GM19455 (cell line): ENCODE measurements around the gene MAPK7.
A peak's percentile ranks its signal among the peaks of the same experiment; 100 is the strongest.

Experiments used
- ATAC-seq: cut with Tn5 transposase; IDR thresholded peaks from one replicate; pipeline ENCODE4 v1.9.1; 2021; ENCODE audit not compliant: unreplicated experiment

Gene MAPK7

DNA sequence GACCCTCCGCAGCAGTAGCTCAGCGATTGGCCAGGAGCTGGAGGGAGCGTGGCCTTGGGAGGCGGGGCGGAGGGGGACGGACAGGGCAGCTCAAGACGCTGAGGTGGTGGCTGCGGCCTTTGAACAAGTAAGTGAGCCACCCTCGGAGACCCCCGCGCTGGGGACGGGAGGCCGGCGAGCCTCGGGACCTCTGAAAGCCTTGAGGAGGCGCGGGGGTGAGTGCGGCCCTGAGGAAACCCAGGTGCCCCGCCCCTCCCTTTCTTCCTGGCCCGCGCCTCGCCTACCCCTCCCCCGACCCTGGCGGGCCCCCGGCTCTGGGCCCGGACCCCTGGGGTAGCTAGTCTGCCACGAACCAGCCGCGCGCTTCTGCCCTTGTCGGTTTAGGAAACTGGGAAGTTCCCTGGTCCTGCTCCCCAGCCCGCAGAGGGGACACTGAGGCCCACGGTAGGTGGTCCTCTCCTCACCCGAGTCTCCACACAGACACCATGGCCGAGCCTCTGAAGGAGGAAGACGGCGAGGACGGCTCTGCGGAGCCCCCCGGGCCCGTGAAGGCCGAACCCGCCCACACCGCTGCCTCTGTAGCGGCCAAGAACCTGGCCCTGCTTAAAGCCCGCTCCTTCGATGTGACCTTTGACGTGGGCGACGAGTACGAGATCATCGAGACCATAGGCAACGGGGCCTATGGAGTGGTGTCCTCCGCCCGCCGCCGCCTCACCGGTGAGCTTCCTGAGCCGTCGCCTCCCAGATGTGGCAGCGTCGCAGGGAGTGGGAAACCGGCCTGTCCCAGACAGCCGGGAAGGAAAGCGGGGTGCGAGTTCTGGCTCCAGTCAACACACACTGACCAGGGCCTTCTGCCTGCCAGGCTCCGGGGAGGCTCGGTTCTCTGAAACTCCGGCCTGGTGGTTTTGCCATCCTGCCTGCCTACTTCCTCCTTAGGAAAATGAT lies at the start of gene MAPK7:
Gene MAPK7, plus strand, starts transcription at position 83 of the 945 bp plus-strand sequence. Its CDS starts 403 bp downstream, at position 486.
- ATAC-seq = peak; percentile 19

GRCh38 chr17:19329136-19329535 lies 49.2 kb upstream of the MAPK7 start:
- no peak for ATAC-seq

DNA sequence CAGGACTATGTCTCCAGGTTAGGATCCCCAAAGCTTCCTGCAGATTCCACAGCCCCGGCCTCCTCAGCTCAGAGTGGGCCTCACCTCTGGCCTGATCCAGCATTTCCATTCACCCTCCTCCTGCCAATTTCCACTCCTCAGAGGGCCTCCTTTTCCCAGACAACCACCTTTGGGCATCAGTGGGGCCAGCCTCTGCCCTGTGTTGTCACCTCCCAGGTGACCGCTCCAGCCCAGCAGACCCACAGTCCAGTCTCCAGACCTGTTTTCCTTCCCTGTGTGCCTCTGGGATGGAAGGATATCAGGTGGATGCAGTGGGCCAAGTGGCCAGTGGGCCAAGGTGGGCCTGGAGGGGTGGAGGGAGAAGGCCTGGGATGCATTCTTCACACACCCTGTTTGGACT lies 48.5 kb upstream of the MAPK7 start:
- no peak for ATAC-seq

GRCh38 chr17:19330271-19330670 lies 48.0 kb upstream of the MAPK7 start:
- ATAC-seq = no peak

DNA sequence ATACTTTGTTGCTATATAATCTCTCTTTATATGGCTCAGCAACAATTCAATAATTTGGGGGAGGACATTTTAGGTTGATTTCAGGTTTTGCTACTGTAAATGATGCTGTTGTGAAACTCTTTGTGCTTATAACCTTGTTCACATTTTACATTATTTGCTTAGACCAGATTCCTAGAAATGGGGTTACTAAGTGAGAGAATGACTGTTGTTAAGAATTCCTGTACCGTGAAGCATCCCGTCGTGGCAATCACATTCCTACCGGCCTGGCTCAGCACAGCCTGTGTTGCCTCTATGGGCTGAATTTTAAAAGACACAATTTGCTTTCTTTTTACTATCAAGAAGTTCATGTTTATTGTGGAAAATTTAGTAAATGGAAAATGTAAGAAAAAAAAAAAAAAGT lies 47.2 kb upstream of the MAPK7 start:
- ATAC-seq = no peak

- ATAC-seq = no peak
Observed at GRCh38 chr17:19331543-19332245, 46.6 kb upstream of the MAPK7 start.

- ATAC-seq = no peak
Observed at GRCh38 chr17:19332371-19333131, 45.7 kb upstream of the MAPK7 start.

DNA sequence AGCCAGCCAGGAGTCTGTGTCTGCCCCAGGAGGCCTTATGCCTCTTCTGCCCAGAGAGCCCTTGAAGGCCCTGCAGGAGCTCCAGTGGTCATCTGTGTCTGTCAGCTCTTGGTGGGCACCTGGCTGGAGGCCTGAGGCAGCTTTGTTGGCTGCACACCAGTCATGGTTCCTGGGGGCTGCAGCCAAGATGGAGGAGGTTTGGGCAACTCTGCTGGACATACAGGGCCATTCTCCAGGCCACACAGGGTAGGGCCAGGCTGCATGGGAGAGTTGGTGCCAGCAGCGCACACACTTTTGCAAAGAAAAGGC lies 45.2 kb upstream of the MAPK7 start:
- ATAC-seq = no peak

GRCh38 chr17:19333736-19334290 lies 44.5 kb upstream of the MAPK7 start:
- no peak for ATAC-seq

DNA sequence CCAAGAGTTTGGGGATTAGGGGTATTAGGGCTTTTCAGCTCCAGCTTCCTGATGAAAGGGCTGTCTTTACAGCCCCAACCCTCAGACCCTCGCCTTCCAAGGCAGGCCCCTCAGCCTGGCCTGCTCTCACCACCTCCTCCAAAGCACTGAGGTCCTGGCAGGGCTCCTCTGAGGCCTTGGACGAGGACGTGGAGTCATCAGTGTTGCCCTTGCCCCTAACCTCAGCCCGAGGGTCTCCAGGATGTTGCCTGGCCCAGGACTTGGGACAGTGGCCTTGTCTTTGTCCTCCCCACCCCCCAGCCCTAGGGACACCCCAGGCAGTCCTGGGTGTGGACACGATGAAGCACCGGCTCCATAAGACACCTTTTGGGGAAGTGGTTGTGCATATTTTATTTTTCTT lies 44.0 kb upstream of the MAPK7 start:
- no peak for ATAC-seq

- no peak for ATAC-seq
Observed at GRCh38 chr17:19335951-19336631, 42.2 kb upstream of the MAPK7 start.

DNA sequence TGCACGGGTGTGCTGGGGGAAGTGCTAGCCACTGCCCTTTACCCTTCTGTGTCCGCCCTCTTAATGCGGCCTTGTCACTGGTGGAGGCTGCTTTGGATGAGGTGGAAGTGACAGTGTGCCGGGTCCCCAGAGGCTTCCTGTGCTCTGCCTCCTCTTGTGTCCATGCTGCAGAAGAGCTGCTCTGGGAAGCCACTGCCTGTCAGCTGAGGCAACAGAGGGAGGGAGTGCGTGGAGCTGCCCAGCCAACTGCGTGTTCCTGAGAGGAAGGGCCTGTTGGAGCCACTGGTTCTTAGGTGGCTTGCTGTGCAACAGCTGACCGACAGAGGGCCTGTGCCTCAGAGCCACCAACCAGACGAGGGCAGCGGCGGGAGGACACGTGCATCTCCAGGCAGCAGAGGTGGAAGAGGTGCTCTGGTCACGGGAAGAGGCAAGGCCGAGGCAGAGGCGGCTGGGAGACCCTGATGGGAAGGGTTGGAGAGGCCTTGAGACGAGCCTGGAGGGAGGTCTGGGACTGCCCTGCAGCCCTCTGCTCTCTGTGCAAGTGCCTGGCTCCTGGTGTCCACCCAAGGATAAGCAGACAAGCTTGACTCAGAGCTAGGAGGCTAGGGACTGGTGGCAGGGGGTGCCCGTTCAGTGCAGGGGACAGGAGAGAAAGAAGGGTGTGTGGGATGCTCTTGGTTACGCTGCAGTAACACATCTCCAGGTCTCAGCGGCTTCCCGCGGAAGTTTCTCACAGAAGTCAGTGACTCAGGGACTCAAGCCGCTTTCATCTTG lies 41.2 kb upstream of the MAPK7 start:
- ATAC-seq = no peak

DNA sequence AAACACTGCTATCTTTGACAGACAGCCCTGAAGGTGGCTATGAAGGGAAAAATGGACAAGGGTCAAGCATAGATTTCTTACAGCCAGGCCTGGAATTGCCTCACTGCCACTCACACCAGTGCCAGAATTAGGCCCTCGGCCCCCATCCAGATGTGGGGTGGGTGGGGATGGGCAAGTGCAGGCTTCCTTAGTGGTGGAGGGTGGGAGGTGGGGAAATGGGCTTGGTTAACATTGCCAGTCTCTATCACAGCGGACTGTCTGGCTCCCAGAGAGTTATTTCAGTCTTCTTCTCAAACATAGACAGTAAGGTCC lies 40.6 kb upstream of the MAPK7 start:
- ATAC-seq = no peak

GRCh38 chr17:19338031-19338990 lies 40.0 kb upstream of the MAPK7 start:
- no peak for ATAC-seq

DNA sequence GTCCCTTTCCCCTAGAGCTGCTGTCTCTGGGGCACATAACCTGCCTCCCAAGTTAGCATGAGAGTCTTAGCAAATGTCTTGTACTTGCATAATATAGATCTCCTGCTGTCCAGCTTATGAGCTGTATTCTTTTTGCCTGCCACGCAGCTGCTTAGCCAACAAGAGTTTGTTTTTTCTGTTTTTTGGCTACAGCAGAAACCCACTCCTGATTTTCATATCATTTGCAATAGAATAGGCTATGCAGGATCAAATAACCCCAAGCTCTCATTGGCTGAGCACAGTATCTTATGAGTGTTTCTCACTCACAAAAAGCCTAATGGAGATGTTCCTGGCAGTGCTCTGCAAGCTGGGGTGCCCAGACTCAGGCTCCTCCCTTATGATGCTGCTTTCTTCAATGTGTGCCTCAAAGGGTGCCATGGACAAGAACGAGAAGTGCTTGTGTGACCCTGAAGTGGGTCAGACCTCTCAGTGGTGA lies 38.9 kb upstream of the MAPK7 start:
- ATAC-seq = no peak

DNA sequence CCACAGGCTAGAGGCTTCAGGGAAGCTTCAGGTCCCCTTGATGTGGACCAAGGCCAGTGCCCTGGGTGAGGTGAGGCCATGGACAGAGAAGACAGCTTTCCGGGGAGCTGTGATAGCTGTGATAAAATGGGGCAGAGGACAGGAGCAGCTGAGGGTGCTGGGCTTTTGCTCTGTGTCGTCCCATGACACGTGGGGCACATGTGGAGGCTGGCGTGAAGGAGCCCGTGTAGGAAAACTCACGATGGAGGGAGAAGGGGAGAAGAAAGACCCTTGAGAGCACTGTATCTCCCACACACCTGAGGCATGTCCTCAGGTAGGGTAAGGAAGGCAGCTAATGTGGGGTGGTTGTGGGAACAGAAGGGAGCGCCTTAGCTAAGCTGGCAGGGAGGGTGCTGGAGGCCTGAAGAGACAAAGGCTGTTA lies 37.1 kb upstream of the MAPK7 start:
- ATAC-seq = no peak

DNA sequence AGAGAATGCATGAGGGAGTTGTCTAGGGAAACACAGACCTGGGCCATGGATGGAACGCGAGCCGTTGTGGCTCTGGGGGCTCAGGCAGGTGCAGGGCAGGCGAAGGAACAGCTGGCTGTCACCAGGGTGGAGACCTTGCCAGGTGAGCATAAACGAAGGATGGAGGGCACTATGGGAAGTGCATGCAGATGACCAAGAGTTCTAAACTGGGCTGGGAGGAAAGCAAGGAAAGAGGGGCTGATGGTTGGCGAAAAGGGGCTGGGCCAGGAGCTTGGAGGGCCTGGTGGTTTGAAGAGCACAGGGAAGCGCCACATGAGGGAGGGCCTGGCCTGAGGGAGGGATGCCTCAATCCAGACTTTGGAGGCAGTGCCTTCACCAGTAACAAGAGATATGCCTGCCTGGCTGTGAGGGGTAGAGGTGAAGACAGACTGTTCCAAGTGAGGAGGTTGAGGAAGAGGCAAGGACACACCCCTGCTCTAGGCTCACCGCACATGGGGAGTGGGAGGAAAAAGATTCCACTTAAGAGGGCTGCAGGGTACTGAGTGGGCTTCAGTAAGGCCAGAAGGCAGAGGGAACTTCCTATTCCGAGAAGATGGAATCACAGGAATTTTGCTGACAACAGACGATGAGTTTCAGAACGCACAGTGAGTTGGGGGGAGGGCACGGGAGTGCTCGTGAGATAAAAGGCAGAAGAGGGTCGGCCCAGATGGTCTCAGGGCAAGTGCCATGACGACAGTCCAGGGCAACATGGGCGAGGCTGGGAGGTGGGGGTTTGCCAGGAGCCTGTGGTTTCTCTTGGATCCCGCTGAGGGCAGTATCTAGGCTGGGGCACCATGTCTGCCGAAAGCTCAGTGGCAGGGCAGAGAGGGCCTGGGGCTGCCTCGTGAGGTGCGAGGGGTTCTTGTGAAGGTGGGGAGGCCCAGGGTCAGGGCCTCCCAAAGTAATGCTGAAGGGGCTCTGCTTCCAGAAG lies 36.4 kb upstream of the MAPK7 start:
- no peak for ATAC-seq
